ENCODE data around the gene DDX59.

DNA sequence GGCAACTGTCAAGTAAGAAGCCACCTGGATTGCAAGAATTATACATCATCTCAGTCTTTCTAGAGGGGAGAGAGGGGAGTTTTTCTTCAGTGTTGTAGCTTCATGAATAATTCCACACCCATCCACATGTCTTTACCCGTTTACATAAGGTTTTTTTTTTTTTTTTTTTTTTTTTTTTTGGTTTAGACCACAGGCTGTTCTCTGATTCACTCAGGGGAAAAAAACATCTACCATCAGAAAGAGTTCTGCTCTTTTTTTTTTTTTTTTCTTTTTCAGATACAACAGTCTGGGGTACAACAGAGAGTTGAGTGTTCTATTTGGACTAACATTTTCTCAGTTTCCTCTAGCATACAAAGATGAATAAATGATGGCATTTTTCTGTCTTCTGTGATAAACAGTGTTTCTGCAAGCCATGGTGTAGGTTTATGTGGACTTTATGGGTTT lies 44.3 kb downstream of the DDX59 start:
- TF ChIP-seq, protein P1, sequence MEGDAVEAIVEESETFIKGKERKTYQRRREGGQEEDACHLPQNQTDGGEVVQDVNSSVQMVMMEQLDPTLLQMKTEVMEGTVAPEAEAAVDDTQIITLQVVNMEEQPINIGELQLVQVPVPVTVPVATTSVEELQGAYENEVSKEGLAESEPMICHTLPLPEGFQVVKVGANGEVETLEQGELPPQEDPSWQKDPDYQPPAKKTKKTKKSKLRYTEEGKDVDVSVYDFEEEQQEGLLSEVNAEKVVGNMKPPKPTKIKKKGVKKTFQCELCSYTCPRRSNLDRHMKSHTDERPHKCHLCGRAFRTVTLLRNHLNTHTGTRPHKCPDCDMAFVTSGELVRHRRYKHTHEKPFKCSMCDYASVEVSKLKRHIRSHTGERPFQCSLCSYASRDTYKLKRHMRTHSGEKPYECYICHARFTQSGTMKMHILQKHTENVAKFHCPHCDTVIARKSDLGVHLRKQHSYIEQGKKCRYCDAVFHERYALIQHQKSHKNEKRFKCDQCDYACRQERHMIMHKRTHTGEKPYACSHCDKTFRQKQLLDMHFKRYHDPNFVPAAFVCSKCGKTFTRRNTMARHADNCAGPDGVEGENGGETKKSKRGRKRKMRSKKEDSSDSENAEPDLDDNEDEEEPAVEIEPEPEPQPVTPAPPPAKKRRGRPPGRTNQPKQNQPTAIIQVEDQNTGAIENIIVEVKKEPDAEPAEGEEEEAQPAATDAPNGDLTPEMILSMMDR (IDR thresholded peaks at IDR 0.05; ENCODE audit: poor library complexity, severe bottlenecking) = no peak
- TF ChIP-seq EZH2 (IDR thresholded peaks at IDR 0.05; ENCODE audit: borderline replicate concordance, insufficient read depth, low read length, poor library complexity, severe bottlenecking) = no peak
- TF ChIP-seq, protein P2, sequence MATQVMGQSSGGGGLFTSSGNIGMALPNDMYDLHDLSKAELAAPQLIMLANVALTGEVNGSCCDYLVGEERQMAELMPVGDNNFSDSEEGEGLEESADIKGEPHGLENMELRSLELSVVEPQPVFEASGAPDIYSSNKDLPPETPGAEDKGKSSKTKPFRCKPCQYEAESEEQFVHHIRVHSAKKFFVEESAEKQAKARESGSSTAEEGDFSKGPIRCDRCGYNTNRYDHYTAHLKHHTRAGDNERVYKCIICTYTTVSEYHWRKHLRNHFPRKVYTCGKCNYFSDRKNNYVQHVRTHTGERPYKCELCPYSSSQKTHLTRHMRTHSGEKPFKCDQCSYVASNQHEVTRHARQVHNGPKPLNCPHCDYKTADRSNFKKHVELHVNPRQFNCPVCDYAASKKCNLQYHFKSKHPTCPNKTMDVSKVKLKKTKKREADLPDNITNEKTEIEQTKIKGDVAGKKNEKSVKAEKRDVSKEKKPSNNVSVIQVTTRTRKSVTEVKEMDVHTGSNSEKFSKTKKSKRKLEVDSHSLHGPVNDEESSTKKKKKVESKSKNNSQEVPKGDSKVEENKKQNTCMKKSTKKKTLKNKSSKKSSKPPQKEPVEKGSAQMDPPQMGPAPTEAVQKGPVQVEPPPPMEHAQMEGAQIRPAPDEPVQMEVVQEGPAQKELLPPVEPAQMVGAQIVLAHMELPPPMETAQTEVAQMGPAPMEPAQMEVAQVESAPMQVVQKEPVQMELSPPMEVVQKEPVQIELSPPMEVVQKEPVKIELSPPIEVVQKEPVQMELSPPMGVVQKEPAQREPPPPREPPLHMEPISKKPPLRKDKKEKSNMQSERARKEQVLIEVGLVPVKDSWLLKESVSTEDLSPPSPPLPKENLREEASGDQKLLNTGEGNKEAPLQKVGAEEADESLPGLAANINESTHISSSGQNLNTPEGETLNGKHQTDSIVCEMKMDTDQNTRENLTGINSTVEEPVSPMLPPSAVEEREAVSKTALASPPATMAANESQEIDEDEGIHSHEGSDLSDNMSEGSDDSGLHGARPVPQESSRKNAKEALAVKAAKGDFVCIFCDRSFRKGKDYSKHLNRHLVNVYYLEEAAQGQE (IDR thresholded peaks at IDR 0.05; ENCODE audit: borderline replicate concordance) = no peak
- no peak for TF ChIP-seq POLR2AphosphoS5 (IDR thresholded peaks at IDR 0.05)
- no peak for TF ChIP-seq EP300 (conservative IDR thresholded peaks at IDR 0.05; ENCODE audit: poor library complexity, severe bottlenecking)
- no peak for TF ChIP-seq RAD21 (conservative IDR thresholded peaks at IDR 0.05)
- TF ChIP-seq TAF1 (IDR thresholded peaks at IDR 0.05; ENCODE audit: low read depth) = no peak
- no peak for TF ChIP-seq SMC3 (conservative IDR thresholded peaks at IDR 0.05; ENCODE audit: poor library complexity)
